ENCODE data around the gene DNAJC15. TPM values are rescaled to one million over a fixed set of nuclear protein-coding genes. Genes with fewer than 3 reads are reported as not detected.

The DNAJC15 gene
- total and polyA plus RNA-seq, 2 of the 8 experiments (the other 6 are each of a cell fraction or from before 2014, with no cell fraction given): 5.8 to 20.8 TPM

DNA sequence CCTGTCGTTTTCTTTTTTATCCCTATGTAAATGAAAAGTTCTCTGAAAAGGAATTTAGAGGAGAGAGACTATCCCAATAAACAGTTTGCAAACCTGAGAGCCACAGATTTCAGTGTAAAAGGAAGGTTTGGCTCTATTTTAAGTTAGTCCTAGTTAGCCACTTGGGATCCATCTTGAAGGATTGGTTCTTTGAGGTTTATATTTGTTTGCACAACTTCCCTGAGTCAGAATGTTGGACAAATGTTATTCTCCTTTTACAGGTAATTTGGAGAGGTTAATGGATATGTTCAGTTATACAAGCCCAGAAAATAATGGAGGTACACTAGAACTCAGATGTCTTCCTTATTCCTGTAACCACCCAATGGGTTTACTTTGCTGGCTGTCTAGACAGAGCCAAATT is 2.6 kb upstream of the DNAJC15 start:
- Histone ChIP-seq H2BK15ac (ENCODE audit: low read length) (no peak overlapping the region), H4K91ac (replicated peaks; ENCODE audit: insufficient read length, low read length) (no peak overlapping the region), H3K9ac (replicated peaks in 1 of 4; ENCODE audit: extremely low read depth in 1 of 4, low read depth in 3 of 4, low read length in 3 of 4) (no peak overlapping the region), H3K9me3 (ENCODE audit: insufficient read depth in 2 of 2, low read depth in 1 of 2, low read length in 1 of 2) (peaks cover 0 to 4% of the 10 kb centered on the region in 2 experiments; a peak in 2 of 4 replicates), H4K20me1 (replicated peaks in 1 of 2; ENCODE audit: control insufficient read depth in 1 of 2, insufficient read depth in 2 of 2, low read length in 2 of 2) (no peaks in the 10 kb centered on the region), H3K4ac (replicated peaks; ENCODE audit: insufficient read length, low read depth, low read length) (no peak overlapping the region), H2BK120ac (replicated peaks; ENCODE audit: low read depth, low read length) (no peak overlapping the region), H3K23ac (ENCODE audit: insufficient read length) (no peak overlapping the region), H3K4me1 (replicated peaks in 1 of 4; ENCODE audit: control insufficient read depth in 3 of 4, insufficient read depth in 4 of 4, low read length in 3 of 4) (peaks cover 0 to 3% (median 0%) of the 10 kb centered on the region in 4 experiments; a peak in 1 of 7 replicates), H3K56ac (replicated peaks; ENCODE audit: insufficient read length, low read depth, low read length) (no peak overlapping the region), H2AFZ (ENCODE audit: low read length) (no peak overlapping the region), H4K5ac (ENCODE audit: insufficient read length, low read depth, low read length) (no peak overlapping the region), H2BK12ac (ENCODE audit: low read depth, low read length) (no peak overlapping the region), H3K4me3 (ENCODE audit: extremely low read depth in 1 of 4, insufficient read depth in 2 of 4, low read depth in 3 of 4, low read length in 4 of 4) (no peak overlapping the region), H2BK20ac (ENCODE audit: low read length) (no peak overlapping the region), H3K79me1 (ENCODE audit: low read depth, low read length) (no peaks in the 10 kb centered on the region), H3K79me2 (ENCODE audit: control insufficient read depth in 1 of 2, insufficient read depth in 2 of 2, low read length in 2 of 2) (peaks cover 0 to 7% of the 10 kb centered on the region in 2 experiments; a peak in 2 of 4 replicates), H2AK5ac (ENCODE audit: low read depth, low read length) (no peak overlapping the region), H3K27ac (ENCODE audit: low read depth, low read length) (no peak overlapping the region), H3K14ac (ENCODE audit: insufficient read length) (no peak overlapping the region), H3K27me3 (replicated peaks in 1 of 4; ENCODE audit: control insufficient read depth in 3 of 4, extremely low read depth in 1 of 4, insufficient read depth in 3 of 4, low read length in 3 of 4) (peaks cover 0 to 5% (median 2%) of the 10 kb centered on the region in 4 experiments; a peak in 1 of 7 replicates), H2BK5ac (ENCODE audit: low read depth, low read length) (no peak overlapping the region), H3K18ac (ENCODE audit: extremely low read depth, low read length) (no peak overlapping the region), H3K36me3 (ENCODE audit: control insufficient read depth in 2 of 4, insufficient read depth in 4 of 4, low read length in 3 of 4) (no peaks in the 10 kb centered on the region), H3K23me2 (ENCODE audit: low read depth, low read length) (peaks cover 4% of the 10 kb centered on the region; the same call in 1 of the 2 replicates), H4K8ac (ENCODE audit: extremely low read depth, insufficient read depth, low read length) (no peak overlapping the region), H3K4me2 (ENCODE audit: insufficient read depth in 1 of 2, low read depth in 2 of 2, low read length in 2 of 2) (no peak overlapping the region)
- ChIA-PET CTCF (ENCODE audit: partially characterized antibody) (no interaction called here), POLR2A (ENCODE audit: partially characterized antibody) (no interaction called here)
- DNase-seq (ENCODE audit: low read depth in 1 of 2, low spot score in 2 of 2): no peak
- no peak for FAIRE-seq
- WGBS, 2 experiments (ENCODE audit: extremely low coverage in 1 of 2, insufficient coverage in 1 of 2, insufficient read length in 1 of 2, insufficient replicate concordance in 2 of 2, low coverage in 1 of 2, low lambda C conversion rate in 2 of 2, missing lambda C conversion rate in 1 of 2): 63% methylated on average over 1 of the region's 1 CpG; no CpG with 5 or more reads in 1 of the 2 experiments
- TF ChIP-seq FOSL1 (IDR thresholded peaks at IDR 0.05; ENCODE audit: insufficient read depth, low read depth, low read length) (no peak), TCF12 (IDR thresholded peaks at IDR 0.05; ENCODE audit: low read depth, low read length) (no peak), KDM5A (IDR thresholded peaks at IDR 0.05; ENCODE audit: low read length) (no peak), JUN (IDR thresholded peaks at IDR 0.05; ENCODE audit: low read depth, low read length) (no peak), EZH2 (IDR thresholded peaks at IDR 0.05; ENCODE audit: low read depth, low read length, severe bottlenecking) (no peak), ASH2L (IDR thresholded peaks at IDR 0.05; ENCODE audit: low read length) (no peak), TBP (IDR thresholded peaks at IDR 0.05; ENCODE audit: low read depth, low read length) (no peak), POLR2AphosphoS5 (IDR thresholded peaks at IDR 0.05; ENCODE audit: low read depth, low read length) (no peak), CBX5 (IDR thresholded peaks at IDR 0.05; ENCODE audit: low read depth, low read length) (no peak), SP4 (IDR thresholded peaks at IDR 0.05; ENCODE audit: low read length) (no peak), SAP30 (IDR thresholded peaks at IDR 0.05; ENCODE audit: insufficient read depth, insufficient replicate concordance, low read length) (no peak), CREB1 (IDR thresholded peaks at IDR 0.05) (no peak), POLR2A (IDR thresholded peaks at IDR 0.05; ENCODE audit: control extremely low read depth in 1 of 2, low read depth in 2 of 2, low read length in 2 of 2) (no peak), CHD1 (IDR thresholded peaks at IDR 0.05; ENCODE audit: low read depth, low read length) (no peak)
- TF ChIP-seq, protein P1, sequence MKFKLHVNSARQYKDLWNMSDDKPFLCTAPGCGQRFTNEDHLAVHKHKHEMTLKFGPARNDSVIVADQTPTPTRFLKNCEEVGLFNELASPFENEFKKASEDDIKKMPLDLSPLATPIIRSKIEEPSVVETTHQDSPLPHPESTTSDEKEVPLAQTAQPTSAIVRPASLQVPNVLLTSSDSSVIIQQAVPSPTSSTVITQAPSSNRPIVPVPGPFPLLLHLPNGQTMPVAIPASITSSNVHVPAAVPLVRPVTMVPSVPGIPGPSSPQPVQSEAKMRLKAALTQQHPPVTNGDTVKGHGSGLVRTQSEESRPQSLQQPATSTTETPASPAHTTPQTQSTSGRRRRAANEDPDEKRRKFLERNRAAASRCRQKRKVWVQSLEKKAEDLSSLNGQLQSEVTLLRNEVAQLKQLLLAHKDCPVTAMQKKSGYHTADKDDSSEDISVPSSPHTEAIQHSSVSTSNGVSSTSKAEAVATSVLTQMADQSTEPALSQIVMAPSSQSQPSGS (IDR thresholded peaks at IDR 0.05; ENCODE audit: low read length): no peak
